ENCODE results near the gene DAO. TPM values are rescaled to one million over a fixed set of nuclear protein-coding genes. Genes with fewer than 3 reads are reported as not detected.
"Not testable (repeated sequence)": the region's sequence is repeated elsewhere in the genome, so short reads cannot be mapped to it uniquely, and the experiment has no call there.

The DAO gene
- total RNA-seq, 1 donor from 2014 or later = not detected

DNA sequence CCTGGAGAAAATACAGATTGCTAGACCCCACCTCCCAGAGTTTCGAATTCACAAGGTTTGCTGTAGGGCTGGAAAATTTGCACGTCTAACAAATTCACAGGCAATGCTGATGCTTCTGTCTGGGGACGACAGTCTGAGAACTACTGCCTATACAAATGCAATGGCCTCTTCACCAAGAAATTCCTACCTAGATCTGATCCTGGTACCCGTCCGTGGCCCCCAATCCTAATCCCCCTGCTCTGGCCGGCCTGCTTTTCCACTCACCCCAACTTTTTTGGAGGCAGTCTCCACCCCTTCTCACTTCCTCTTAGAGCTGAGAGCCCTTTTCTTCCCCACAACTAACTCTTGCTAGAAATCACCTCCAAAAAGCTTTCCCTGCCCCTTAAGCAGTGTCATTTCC, 19.4 kb upstream of the DAO start:
- TF ChIP-seq, protein P1, sequence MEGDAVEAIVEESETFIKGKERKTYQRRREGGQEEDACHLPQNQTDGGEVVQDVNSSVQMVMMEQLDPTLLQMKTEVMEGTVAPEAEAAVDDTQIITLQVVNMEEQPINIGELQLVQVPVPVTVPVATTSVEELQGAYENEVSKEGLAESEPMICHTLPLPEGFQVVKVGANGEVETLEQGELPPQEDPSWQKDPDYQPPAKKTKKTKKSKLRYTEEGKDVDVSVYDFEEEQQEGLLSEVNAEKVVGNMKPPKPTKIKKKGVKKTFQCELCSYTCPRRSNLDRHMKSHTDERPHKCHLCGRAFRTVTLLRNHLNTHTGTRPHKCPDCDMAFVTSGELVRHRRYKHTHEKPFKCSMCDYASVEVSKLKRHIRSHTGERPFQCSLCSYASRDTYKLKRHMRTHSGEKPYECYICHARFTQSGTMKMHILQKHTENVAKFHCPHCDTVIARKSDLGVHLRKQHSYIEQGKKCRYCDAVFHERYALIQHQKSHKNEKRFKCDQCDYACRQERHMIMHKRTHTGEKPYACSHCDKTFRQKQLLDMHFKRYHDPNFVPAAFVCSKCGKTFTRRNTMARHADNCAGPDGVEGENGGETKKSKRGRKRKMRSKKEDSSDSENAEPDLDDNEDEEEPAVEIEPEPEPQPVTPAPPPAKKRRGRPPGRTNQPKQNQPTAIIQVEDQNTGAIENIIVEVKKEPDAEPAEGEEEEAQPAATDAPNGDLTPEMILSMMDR (conservative IDR thresholded peaks at IDR 0.05) = no peak
- H3K4me1 Mint-ChIP-seq = peaks cover 32% of the 10 kb centered on the region
- no peaks in the 10 kb centered on the region for H3K9me3 Mint-ChIP-seq
- H3K4me3 Mint-ChIP-seq = peak overlapping the region; percentile 69
- peaks cover 2% of the 10 kb centered on the region for H3K36me3 Mint-ChIP-seq (ENCODE audit: low read depth)
- peaks cover 14% of the 10 kb centered on the region for H3K27me3 Mint-ChIP-seq (ENCODE audit: low read depth)
- H3K27ac Mint-ChIP-seq (ENCODE audit: unreplicated experiment) = no peak overlapping the region
- no peak for DNase-seq (ENCODE audit: low read depth, low spot score)

DNA sequence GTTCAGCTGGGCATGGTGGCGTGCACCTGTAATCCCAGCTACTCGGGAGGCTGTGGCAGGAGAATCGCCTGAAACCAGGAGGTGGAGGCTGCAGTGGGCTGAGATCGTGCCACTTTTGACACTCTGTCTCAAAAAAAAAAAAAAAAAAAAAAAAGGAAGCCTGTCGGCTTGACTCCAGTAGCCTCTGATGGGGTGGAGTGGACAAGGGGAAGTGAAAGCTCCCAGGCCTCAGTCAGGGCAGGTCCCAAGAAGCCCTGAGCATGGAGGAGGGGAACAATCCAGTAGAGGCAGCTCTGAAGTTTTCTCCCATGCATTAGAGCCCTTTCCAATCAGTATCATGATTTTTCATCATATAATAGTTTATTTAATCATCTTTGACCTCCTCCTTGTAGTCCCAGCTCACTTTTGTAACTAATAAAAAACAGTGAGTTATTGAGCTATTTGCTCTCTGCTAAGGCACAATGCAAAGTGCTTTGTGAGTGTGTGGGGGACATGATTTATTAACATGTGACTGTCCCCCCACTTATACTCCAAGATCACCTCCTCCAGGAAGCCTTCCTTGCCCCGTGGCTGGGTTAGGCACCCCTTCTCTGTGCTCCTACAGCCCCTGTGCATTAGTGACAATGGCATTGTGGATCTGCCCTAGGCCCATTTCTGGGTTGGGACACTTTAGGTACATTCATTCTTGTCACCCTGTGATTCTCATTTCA, 17.9 kb upstream of the DAO start:
- Mint-ChIP-seq H3K4me3 (no peak overlapping the region), H3K27me3 (ENCODE audit: low read depth) (peaks cover 14% of the 10 kb centered on the region), H3K4me1 (peaks cover 16% of the 10 kb centered on the region), H3K36me3 (ENCODE audit: low read depth) (no peaks in the 10 kb centered on the region), H3K9me3 (no peaks in the 10 kb centered on the region), H3K27ac (ENCODE audit: unreplicated experiment) (no peak overlapping the region)
- no peak for DNase-seq (ENCODE audit: low read depth, low spot score)
- TF ChIP-seq, protein P1 (conservative IDR thresholded peaks at IDR 0.05) = no peak

DNA sequence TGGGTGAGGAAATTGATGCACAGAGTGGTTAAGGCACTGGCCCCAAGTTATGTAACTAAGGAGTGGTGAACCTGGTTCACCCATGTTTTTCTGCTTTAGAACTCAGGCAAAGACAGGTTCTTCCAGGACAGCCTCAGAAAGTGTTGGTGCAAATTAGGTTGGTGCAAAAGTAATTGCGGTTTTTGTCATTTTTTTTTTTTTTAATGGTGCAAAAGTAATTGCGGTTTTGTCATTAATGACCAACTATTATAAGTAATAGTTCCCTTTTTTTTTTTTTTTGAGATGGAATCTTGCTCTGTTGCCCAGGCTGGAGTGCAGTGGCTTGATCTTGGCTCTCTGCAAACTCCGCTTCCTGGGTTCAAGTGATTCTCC, 17.3 kb upstream of the DAO start:
- no peaks in the 10 kb centered on the region for H3K9me3 Mint-ChIP-seq
- H3K4me1 Mint-ChIP-seq = peaks cover 16% of the 10 kb centered on the region

DNA sequence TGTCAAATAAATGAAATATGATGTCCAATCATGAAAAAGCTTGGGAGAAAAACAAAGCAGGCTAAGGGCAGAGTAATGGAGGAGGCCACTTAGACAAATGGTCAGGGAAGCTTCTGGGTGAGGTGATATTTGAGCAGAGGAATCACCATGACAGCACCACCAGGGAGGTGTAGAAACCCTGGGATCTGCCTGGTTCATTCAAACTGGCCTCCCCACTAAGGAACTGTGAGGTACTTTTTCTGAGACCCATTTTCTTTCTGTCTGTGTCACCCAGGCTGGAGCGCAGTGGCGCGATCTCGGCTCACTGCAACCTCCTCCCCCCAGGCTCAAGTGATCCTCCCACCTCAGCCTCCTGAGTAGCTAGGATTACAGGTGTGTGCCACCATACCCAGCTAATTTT, 14.7 kb upstream of the DAO start:
- TF ChIP-seq, protein P1 (conservative IDR thresholded peaks at IDR 0.05) = no peak
- Mint-ChIP-seq H3K36me3 (ENCODE audit: low read depth) (no peaks in the 10 kb centered on the region), H3K4me3 (no peak overlapping the region), H3K27me3 (ENCODE audit: low read depth) (no peaks in the 10 kb centered on the region), H3K9me3 (no peaks in the 10 kb centered on the region), H3K4me1 (no peaks in the 10 kb centered on the region), H3K27ac (ENCODE audit: unreplicated experiment) (no peak overlapping the region)
- no peak for DNase-seq (ENCODE audit: low read depth, low spot score)

More for the DNA sequence above, 17.3 kb upstream of the DAO start:
- H3K27me3 Mint-ChIP-seq (ENCODE audit: low read depth) = peaks cover 14% of the 10 kb centered on the region
- TF ChIP-seq, protein P1 (conservative IDR thresholded peaks at IDR 0.05) = no peak
- no peak overlapping the region for H3K27ac Mint-ChIP-seq (ENCODE audit: unreplicated experiment)
- no peaks in the 10 kb centered on the region for H3K36me3 Mint-ChIP-seq (ENCODE audit: low read depth)
- no peak for DNase-seq (ENCODE audit: low read depth, low spot score)
- H3K4me3 Mint-ChIP-seq = no peak overlapping the region

DNA sequence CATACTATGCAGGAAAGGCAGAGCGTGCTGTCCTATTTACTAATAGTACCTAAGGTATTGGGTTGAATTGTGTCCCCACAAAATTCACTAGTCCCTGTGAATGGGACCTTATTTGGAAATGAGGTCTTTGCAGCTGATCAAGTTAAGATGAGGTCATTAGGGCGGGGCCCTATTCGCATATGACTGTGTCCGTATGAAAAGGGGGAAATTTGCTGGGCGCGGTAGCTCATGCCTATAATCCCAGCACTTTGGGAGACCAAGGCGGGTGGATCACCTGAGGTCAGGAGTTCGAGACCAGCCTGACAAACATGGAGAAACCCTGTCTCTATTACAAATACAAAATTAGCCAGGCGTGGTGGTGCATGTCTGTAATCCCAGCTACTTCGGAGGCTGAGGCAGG, 13.8 kb upstream of the DAO start:
- H3K27me3 Mint-ChIP-seq (ENCODE audit: low read depth); H3K4me1 Mint-ChIP-seq; H3K9me3 Mint-ChIP-seq; H3K27ac Mint-ChIP-seq (ENCODE audit: unreplicated experiment); H3K36me3 Mint-ChIP-seq (ENCODE audit: low read depth); DNase-seq (ENCODE audit: low read depth, low spot score); H3K4me3 Mint-ChIP-seq: not testable (repeated sequence)

DNA sequence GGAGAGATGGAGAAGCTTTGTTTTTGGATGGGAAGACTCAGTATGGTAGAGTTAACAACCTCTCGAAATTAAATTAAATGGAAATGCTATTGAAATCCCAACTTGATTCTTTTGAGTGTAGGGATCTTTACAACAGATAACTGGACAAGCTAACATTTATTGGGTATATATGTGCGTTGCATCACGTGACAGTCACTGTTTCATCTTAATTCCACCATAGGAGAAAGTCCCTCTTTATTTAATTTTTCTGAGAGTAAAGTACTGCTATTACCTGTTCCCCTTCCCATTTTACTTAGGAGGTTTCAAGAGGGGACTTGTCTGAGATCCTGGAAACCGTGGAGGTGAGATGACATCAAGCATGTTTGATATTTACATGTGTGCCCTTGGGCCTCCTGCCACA, 11.1 kb upstream of the DAO start:
- Mint-ChIP-seq H3K4me3 (no peak overlapping the region), H3K4me1 (no peaks in the 10 kb centered on the region), H3K27me3 (ENCODE audit: low read depth) (no peaks in the 10 kb centered on the region), H3K9me3 (no peaks in the 10 kb centered on the region), H3K27ac (ENCODE audit: unreplicated experiment) (no peak overlapping the region), H3K36me3 (ENCODE audit: low read depth) (no peaks in the 10 kb centered on the region)
- no peak for DNase-seq (ENCODE audit: low read depth, low spot score)
- TF ChIP-seq, protein P1 (conservative IDR thresholded peaks at IDR 0.05) = no peak
